GM13976 (cell line): ENCODE results near the gene TMEM108.
"Not testable (repeated sequence)": the region's sequence is repeated elsewhere in the genome, so short reads cannot be mapped to it uniquely, and the experiment has no call there.

Experiments used
- DNase-seq: peaks from one replicate; pipeline ENCODE4 v3.0.0; 2012; ENCODE audit warnings: low spot score
- CTCF ChIP-seq: IDR thresholded peaks from 2 replicates; pipeline ENCODE4 v1.5.1; 2012; ENCODE audit warnings: borderline replicate concordance, mild to moderate bottlenecking; ENCODE audit not compliant: insufficient read depth; ENCODE audit errors: extremely low read depth, missing control alignments, control extremely low read depth
- in situ Hi-C: fragments of 300-500 bp; cut with MboI; formaldehyde crosslinking; loops from one replicate; pipeline ENCODE4 v1.12.0; 2022; ENCODE audit warnings: low sequenced_read_pairs, mixed read lengths, inconsistent platforms; ENCODE audit not compliant: unreplicated experiment

The TMEM108 gene

GRCh38 chr3:133038089-133038730, at the start of gene TMEM108:
TMEM108 (plus strand) TSS chr3:133038391.
- in situ Hi-C loops = loop anchor here (25.0 kb wide), 2 partner anchors 301 to 349 kb away; no protein-coding TSS in a partner anchor
- DNase-seq = peak; percentile 37

GRCh38 chr3:132995971-132996370, 42.2 kb upstream of the TMEM108 start:
- in situ Hi-C loops = no loop called here
- no peak for DNase-seq
- no peak for TF ChIP-seq CTCF

More at GRCh38 chr3:133038089-133038730, at the start of gene TMEM108:
- TF ChIP-seq CTCF = no peak

GRCh38 chr3:132997404-132998185, 40.6 kb upstream of the TMEM108 start:
- no peak for TF ChIP-seq CTCF
- no peak for DNase-seq
- in situ Hi-C loops = no loop called here

GRCh38 chr3:133005032-133005431, 33.2 kb upstream of the TMEM108 start:
- DNase-seq, in situ Hi-C loops: not testable (repeated sequence)

- no peak for TF ChIP-seq CTCF
- DNase-seq = no peak
- in situ Hi-C loops = no loop called here
These were observed 30.6 kb upstream of the TMEM108 start for GRCh38 chr3:133007601-133008000.

GRCh38 chr3:133014325-133014724, 23.9 kb upstream of the TMEM108 start:
- in situ Hi-C loops = no loop called here
- TF ChIP-seq CTCF = no peak
- no peak for DNase-seq

- DNase-seq, in situ Hi-C loops: not testable (repeated sequence)
These were observed 22.6 kb upstream of the TMEM108 start for GRCh38 chr3:133015573-133015972.
